ENCODE data around the gene CADM3.

The CADM3 gene

DNA sequence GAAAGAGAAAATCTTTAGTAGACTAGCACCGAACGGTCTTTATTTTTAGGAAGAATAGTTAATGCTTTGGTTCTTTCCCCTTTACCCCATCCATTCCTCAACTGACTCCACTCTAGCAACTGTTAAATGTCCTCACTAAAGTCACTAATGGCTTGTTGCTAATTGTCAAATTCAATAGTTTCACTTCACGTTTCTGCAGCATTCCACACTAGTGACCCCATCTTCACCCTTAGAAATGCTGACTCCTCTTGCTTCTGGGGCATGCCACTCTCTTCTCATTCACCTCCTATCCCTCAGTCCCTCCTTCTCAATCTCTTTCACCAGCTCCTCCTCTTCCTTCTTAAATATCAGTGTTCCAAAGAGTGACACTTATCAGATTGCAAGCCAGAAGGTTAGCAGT is 19.4 kb upstream of the CADM3 start:
- Histone ChIP-seq H3K36me3 (no peaks in the 10 kb centered on the region), H3K4me3 (no peak overlapping the region), H3K27ac (no peak overlapping the region), H3K4me1 (no peaks in the 10 kb centered on the region), H3K9me3 (peaks cover 0 to 5% (median 0%) of the 10 kb centered on the region in 3 donors), H3K27me3 (no peaks in the 10 kb centered on the region)
- DNase-seq = no peak
- TF ChIP-seq, protein P1, sequence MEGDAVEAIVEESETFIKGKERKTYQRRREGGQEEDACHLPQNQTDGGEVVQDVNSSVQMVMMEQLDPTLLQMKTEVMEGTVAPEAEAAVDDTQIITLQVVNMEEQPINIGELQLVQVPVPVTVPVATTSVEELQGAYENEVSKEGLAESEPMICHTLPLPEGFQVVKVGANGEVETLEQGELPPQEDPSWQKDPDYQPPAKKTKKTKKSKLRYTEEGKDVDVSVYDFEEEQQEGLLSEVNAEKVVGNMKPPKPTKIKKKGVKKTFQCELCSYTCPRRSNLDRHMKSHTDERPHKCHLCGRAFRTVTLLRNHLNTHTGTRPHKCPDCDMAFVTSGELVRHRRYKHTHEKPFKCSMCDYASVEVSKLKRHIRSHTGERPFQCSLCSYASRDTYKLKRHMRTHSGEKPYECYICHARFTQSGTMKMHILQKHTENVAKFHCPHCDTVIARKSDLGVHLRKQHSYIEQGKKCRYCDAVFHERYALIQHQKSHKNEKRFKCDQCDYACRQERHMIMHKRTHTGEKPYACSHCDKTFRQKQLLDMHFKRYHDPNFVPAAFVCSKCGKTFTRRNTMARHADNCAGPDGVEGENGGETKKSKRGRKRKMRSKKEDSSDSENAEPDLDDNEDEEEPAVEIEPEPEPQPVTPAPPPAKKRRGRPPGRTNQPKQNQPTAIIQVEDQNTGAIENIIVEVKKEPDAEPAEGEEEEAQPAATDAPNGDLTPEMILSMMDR (IDR thresholded peaks at IDR 0.05) = no peak
- intact Hi-C loops (cut with DNase I; ENCODE audit: low total_unique reads) = no loop called here

DNA sequence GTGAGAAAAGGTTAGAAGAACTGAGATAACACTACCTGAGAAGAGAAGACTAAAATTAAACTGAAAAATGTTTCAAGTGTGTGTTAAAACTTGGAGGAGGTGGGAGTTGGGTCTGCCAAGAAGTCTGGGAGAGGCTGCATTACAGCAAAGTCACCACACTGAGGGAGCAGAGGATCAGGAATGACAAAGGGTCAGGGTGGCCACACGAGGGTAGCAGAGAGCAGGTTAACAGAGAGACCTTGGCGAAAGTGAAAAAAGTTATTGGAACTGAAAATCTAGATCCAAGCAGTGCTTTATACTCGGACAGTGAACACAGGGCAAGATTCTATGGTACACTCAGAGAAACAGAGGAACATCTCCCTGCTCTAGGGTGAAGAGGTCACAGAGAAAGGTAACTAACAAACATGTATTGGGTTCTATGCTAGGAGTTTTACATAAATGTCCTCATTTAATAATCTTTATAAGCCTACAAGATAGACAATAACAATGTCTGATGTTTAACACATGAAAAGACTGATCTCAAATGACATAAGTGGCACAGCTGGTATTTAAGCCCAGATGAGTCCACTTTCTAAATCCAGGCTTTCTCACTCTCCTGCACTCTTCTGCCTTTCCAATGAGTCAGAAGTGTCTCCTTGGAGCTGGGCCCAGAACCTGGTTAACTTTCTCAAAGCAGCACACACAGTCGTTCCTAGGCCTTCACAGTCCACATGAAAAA is 10.3 kb upstream of the CADM3 start:
- Histone ChIP-seq H3K36me3 (no peaks in the 10 kb centered on the region), H3K4me1 (peaks cover 0 to 7% (median 6%) of the 10 kb centered on the region in 4 donors), H3K9me3 (no peaks in the 10 kb centered on the region), H3K27me3 (peaks cover 0 to 7% of the 10 kb centered on the region in 2 donors), H3K4me3 (no peak overlapping the region), H3K27ac (no peak overlapping the region)
- TF ChIP-seq, protein P1 (IDR thresholded peaks at IDR 0.05) = peak; percentile 89 to 96
- peak; percentile 67 to 78 for DNase-seq
- intact Hi-C loops (cut with DNase I; ENCODE audit: low total_unique reads) = loop anchor here (5.0 kb wide), 1 partner anchor 36 kb away; no protein-coding TSS in a partner anchor

DNA sequence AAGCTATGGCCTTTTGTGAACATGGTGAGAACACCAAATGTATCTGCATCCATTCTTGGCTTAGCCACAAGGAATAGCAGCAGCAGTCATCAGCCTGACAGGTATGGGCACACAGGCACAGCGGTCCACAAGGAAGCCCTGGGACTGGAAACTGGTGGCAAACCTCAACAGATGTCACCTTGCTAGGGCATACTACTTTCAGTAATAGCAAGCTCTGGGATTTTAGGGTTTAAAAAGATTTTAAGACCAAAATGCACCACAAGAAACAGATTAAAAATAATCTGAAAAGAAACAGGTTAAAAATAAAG is 9.7 kb upstream of the CADM3 start:
- Histone ChIP-seq H3K27me3 (peaks cover 0 to 7% of the 10 kb centered on the region in 2 donors), H3K36me3 (no peaks in the 10 kb centered on the region), H3K4me1 (peaks cover 0 to 7% (median 6%) of the 10 kb centered on the region in 4 donors), H3K27ac (no peak overlapping the region), H3K9me3 (no peaks in the 10 kb centered on the region), H3K4me3 (no peak overlapping the region)
- DNase-seq = no peak
- intact Hi-C loops (cut with DNase I; ENCODE audit: low total_unique reads) = loop anchor here (5.0 kb wide), 1 partner anchor 36 kb away; no protein-coding TSS in a partner anchor
- TF ChIP-seq, protein P1 (IDR thresholded peaks at IDR 0.05) = no peak

DNA sequence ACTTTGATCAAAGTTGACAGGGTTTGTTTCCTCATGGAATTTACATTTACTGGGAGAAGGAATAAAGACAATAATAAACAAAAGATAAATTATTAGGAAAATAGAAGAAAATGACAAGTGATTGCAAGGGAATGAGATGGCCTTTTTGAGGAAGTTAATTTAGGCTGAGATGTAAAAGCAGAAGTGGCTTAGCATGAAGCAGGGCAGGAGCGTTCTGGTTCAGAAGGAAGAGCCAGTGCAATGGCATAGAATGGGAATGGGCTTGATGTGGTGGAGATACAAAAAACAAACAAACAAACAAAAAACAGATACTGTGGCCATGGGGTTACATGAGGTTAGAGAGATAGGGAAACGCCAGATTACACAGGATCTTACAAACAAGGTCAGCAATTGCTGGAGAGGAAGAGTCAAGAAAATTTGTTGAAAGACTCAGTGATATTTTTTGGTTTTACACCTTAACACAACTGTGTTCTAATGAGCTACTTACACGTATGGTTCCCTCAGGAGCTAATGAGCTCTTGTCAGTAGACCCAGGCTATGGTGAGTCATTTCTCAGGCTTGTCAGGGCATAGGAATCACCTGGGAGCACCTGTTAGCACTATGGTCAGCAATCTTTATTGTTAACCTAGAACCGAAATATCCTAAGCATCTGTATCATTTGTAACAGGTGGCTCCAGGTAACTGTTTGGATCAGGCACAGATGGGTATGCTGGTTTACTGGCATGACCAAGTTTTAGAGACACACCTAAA is 8.7 kb upstream of the CADM3 start:
- Histone ChIP-seq H3K4me3 (no peak overlapping the region), H3K27me3 (peaks cover 0 to 7% of the 10 kb centered on the region in 2 donors), H3K9me3 (no peaks in the 10 kb centered on the region), H3K27ac (no peak overlapping the region), H3K36me3 (no peaks in the 10 kb centered on the region), H3K4me1 (peaks cover 0 to 7% (median 6%) of the 10 kb centered on the region in 4 donors)
- intact Hi-C loops (cut with DNase I; ENCODE audit: low total_unique reads) = loop anchor here (5.0 kb wide), 1 partner anchor 35 kb away; no protein-coding TSS in a partner anchor
- no peak for DNase-seq
- TF ChIP-seq, protein P1 (IDR thresholded peaks at IDR 0.05) = no peak

DNA sequence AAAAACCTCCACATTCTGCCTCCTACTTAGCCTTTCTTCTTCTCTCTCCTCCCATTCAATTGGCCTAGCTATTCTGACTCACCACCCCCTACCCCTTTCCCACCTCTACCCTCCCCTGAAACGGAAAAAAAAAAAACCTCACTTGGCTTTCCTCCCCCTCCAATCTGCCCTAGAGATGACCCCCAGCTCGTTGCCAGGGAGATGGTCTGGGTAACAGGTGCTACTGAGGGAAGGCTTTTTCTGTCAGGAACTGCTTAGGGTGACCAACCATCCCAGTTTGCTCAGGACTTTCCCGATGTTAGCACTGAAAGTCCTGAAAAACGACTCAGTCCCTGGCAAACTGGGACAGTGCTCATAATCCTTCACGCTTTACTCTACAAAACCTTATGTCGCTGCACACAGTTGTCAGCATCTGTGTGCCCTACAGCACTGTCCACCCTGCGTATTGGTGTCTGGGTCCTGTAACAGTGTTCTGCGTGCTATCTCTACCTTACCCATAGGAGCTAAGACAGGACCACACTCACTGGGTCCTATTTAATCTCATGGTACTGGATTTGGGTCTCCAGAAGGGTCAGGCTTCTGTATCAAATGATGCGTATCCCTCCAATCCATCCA is 7.7 kb upstream of the CADM3 start:
- no peaks in the 10 kb centered on the region for H3K36me3 ChIP-seq
- no peak overlapping the region for H3K4me3 ChIP-seq
- no peaks in the 10 kb centered on the region for H3K9me3 ChIP-seq
- TF ChIP-seq, protein P1 (IDR thresholded peaks at IDR 0.05) = no peak
- peaks cover 0 to 7% (median 6%) of the 10 kb centered on the region in 4 donors for H3K4me1 ChIP-seq
- DNase-seq = no peak
- peaks cover 0 to 7% of the 10 kb centered on the region in 2 donors for H3K27me3 ChIP-seq
- H3K27ac ChIP-seq = no peak overlapping the region
- intact Hi-C loops (cut with DNase I; ENCODE audit: low total_unique reads) = loop anchor here (5.0 kb wide), 1 partner anchor 34 kb away; no protein-coding TSS in a partner anchor
